Measurements from ENCODE around the gene PCNX2. TPM values are rescaled to one million over a fixed set of nuclear protein-coding genes. Genes with fewer than 3 reads are reported as not detected.

The PCNX2 gene
- total RNA-seq, 2 experiments from 2014 or later, result 11.5 to 12.2 TPM

DNA sequence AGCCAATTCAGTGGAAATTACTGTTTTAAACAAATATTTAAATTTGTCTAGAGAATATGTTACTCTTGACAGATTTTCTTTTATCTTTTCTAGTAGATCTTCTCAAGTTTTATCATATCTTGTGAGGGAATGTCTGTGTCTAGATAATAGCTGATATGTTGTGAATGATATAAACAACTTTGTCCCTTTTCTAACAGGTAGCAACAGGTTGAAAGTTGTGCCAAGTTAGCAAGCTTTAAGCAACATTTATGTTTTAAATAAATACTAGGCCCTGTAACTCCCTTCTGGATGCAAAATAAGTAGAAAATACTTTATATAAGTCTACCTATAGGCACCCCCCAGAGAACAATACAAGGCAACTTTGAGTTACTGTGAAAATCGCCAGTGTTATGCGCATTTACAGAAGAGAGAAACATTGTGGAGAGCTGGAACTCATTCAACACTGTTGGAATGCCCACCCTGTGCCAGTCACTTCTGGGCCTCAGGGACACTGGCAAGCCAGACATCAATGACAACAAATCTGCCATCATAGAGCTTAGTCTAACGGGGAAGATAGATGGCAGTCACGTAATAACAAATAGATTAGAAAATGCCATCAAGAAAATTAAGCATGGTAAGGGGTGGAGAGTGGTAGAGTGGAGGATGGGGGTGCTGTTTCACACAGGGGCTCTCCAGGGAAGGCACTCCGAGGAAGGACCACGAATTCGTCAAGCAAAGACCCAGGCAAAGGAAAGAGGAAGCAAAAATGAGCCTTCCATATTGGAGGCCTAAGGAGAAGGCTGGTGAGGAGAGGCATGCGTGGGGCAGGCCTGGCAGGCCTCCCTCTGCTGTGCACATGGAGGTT lies 36.4 kb upstream of the PCNX2 start:
- CTCF ChIA-PET, result interaction anchor here (1.0 to 1.6 kb wide), 2 partner anchors 27 to 29 kb away, joined by 4 to 5 read pairs; no protein-coding TSS in a partner anchor
- Mint-ChIP-seq H3K27ac (no peak overlapping the region), H3K4me1 (ENCODE audit: low read depth) (peaks cover 8% of the 10 kb centered on the region), H3K27me3 (ENCODE audit: low read depth) (peaks cover 21% of the 10 kb centered on the region), H3K9me3 (no peaks in the 10 kb centered on the region), H3K36me3 (ENCODE audit: low read depth) (no peaks in the 10 kb centered on the region), H3K4me3 (no peak overlapping the region)
- no peak for DNase-seq
- intact Hi-C loops (cut with micrococcal nuclease), result no loop called here

DNA sequence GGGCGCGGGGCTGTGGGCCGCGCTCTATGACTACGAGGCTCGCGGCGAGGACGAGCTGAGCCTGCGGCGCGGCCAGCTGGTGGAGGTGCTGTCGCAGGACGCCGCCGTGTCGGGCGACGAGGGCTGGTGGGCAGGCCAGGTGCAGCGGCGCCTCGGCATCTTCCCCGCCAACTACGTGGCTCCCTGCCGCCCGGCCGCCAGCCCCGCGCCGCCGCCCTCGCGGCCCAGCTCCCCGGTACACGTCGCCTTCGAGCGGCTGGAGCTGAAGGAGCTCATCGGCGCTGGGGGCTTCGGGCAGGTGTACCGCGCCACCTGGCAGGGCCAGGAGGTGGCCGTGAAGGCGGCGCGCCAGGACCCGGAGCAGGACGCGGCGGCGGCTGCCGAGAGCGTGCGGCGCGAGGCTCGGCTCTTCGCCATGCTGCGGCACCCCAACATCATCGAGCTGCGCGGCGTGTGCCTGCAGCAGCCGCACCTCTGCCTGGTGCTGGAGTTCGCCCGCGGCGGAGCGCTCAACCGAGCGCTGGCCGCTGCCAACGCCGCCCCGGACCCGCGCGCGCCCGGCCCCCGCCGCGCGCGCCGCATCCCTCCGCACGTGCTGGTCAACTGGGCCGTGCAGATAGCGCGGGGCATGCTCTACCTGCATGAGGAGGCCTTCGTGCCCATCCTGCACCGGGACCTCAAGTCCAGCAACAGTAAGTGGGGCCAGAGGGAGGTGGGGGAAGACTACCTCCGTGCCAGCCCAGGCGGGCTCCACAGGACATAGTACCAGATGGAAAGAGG lies 32.8 kb upstream of the PCNX2 start:
- H3K4me1 Mint-ChIP-seq (ENCODE audit: low read depth), result peaks cover 10% of the 10 kb centered on the region
- intact Hi-C loops (cut with micrococcal nuclease), result loop anchor here (5.0 kb wide), 1 partner anchor 46 kb away; no protein-coding TSS in a partner anchor

DNA sequence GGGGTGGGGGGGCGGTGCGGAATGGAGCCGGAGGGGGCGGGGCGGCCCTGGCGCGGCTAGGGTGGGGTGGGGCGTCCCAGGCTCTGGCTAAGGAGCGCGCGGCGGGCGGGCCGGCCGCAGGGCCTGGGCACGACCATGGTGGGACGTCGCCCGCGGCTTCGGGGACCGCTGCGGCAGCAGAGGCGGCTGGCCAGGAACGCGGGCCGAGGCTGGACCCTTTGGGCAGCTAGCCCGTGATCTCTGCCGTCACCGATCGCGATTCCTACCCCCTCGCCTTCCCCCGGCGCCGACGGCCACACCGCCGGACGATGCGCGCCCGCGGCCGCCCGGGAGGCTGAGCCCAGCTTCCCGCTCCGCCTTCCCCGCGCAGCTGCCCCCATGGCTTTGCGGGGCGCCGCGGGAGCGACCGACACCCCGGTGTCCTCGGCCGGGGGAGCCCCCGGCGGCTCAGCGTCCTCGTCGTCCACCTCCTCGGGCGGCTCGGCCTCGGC lies 32.2 kb upstream of the PCNX2 start, which contains the start of gene MAP3K21:
TSS of gene MAP3K21 (plus strand) at position 74 of the 491 bp plus-strand sequence. CDS start at position 379, 305 bp downstream.
- no peak for DNase-seq
- peaks cover 21% of the 10 kb centered on the region for H3K27me3 Mint-ChIP-seq (ENCODE audit: low read depth)
- intact Hi-C loops (cut with micrococcal nuclease), result loop anchor here (1.0 to 5.0 kb wide), 3 partner anchors 32 to 377 kb away; partner anchors contain the start of genes NTPCR and PCNX2
- H3K27ac Mint-ChIP-seq, result no peak within 1 kb of the TSS
- CTCF ChIA-PET, result no interaction called here
- H3K4me1 Mint-ChIP-seq (ENCODE audit: low read depth), result peaks cover 10% of the 10 kb centered on the region
- no peaks in the 10 kb centered on the region for H3K9me3 Mint-ChIP-seq
- peak within 1 kb of the TSS; percentile 70 for H3K4me3 Mint-ChIP-seq
- H3K36me3 Mint-ChIP-seq (ENCODE audit: low read depth), result no peaks in the 10 kb centered on the region

More for the DNA sequence above, 32.8 kb upstream of the PCNX2 start:
- H3K9me3 Mint-ChIP-seq, result no peaks in the 10 kb centered on the region
- DNase-seq, result peak; percentile 19
- no peaks in the 10 kb centered on the region for H3K36me3 Mint-ChIP-seq (ENCODE audit: low read depth)
- H3K27me3 Mint-ChIP-seq (ENCODE audit: low read depth), result peaks cover 19% of the 10 kb centered on the region
- peak overlapping the region; percentile 70 for H3K4me3 Mint-ChIP-seq
- CTCF ChIA-PET, result no interaction called here
- no peak overlapping the region for H3K27ac Mint-ChIP-seq

DNA sequence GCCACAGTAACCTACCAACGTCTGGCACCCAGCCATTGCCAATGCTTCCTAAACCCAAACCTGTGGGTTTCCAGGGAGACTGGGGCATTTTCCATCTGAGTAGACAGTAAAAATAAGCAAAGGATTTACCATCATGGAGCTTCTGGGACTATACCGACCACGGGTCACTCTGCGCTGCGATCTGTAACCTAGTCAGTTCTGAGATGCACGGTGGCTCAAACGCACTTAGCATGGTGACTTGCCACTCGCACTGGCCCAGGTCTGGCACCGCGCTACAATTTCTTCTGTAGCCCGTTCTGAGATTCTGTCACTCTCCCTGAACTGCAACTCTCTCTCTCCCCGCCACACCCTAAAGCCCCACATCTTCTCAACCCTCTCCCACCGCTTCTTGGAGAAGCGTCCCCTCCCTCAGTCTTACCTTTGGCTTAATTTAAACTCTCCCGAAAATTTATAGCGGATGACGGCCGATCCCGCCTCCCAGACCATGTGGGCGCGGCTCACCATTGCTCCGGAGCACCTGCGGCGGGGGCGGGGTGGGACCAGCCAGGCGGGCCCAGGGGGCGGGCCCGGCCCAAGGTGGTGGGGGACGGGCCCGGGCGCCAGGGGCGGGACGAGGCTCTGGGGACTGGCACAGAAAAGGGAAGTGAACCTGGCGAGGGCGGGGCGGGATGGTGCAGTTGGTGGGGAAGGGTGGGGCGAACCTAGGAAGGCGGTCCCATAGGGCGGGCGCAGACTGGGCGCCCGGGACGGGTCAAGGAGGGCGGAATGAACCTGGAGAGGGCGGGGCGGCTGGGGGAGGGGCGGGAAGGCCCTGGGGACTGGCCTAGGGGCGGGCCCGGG lies 31.5 kb upstream of the PCNX2 start:
- no peaks in the 10 kb centered on the region for H3K36me3 Mint-ChIP-seq (ENCODE audit: low read depth)
- peaks cover 20% of the 10 kb centered on the region for H3K27me3 Mint-ChIP-seq (ENCODE audit: low read depth)
- CTCF ChIA-PET, result interaction anchor here (0.6 kb wide), 1 partner anchor 20 kb away, joined by 3 read pairs; no protein-coding TSS in a partner anchor
- peak; percentile 93 for DNase-seq
- intact Hi-C loops (cut with micrococcal nuclease), result loop anchor here (1.0 to 5.0 kb wide), 3 partner anchors 32 to 376 kb away; partner anchors contain the start of genes NTPCR and PCNX2
- H3K4me3 Mint-ChIP-seq, result peak overlapping the region; percentile 67
- H3K27ac Mint-ChIP-seq, result no peak overlapping the region
- peaks cover 10% of the 10 kb centered on the region for H3K4me1 Mint-ChIP-seq (ENCODE audit: low read depth)
- no peaks in the 10 kb centered on the region for H3K9me3 Mint-ChIP-seq

DNA sequence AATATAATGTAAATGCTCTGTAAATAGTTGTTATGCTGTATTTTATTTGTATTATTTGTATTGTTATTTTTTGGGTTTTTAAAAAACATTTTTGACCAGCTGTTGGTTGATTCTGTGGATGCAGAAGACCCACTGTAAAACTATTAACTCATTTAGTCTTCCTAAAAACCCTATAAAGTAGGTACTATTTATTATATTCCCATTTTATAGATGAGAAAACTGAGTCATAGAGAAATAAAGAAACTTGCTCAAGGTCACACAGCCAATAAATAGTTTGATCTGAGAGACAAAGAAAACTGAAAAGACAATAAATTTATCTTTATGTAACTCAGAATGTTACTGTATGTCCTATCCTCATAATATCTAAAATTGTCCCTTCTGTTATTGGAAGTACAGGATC lies 30.8 kb upstream of the PCNX2 start:
- no peak for DNase-seq
- Mint-ChIP-seq H3K9me3 (no peaks in the 10 kb centered on the region), H3K36me3 (ENCODE audit: low read depth) (no peaks in the 10 kb centered on the region), H3K27me3 (ENCODE audit: low read depth) (peaks cover 19% of the 10 kb centered on the region), H3K4me1 (ENCODE audit: low read depth) (peaks cover 10% of the 10 kb centered on the region), H3K27ac (no peak overlapping the region), H3K4me3 (no peak overlapping the region)
- CTCF ChIA-PET, result interaction anchor here (0.6 kb wide), 1 partner anchor 19 kb away, joined by 3 read pairs; no protein-coding TSS in a partner anchor
- intact Hi-C loops (cut with micrococcal nuclease), result loop anchor here (2.0 to 5.0 kb wide), 2 partner anchors 44 to 376 kb away; partner anchors contain the start of gene NTPCR

- Mint-ChIP-seq H3K27ac (no peak overlapping the region), H3K36me3 (ENCODE audit: low read depth) (no peaks in the 10 kb centered on the region), H3K27me3 (ENCODE audit: low read depth) (peaks cover 19% of the 10 kb centered on the region), H3K4me1 (ENCODE audit: low read depth) (peaks cover 4% of the 10 kb centered on the region), H3K9me3 (no peaks in the 10 kb centered on the region), H3K4me3 (no peak overlapping the region)
- DNase-seq, result no peak
- intact Hi-C loops (cut with micrococcal nuclease), result no loop called here
- CTCF ChIA-PET, result interaction anchor here (1.9 kb wide), 1 partner anchor 19 kb away, joined by 5 read pairs; no protein-coding TSS in a partner anchor
Observed at GRCh38 chr1:233323718-233324117, 28.2 kb upstream of the PCNX2 start.

- CTCF ChIA-PET, result no interaction called here
- Mint-ChIP-seq H3K27me3 (ENCODE audit: low read depth) (peaks cover 15% of the 10 kb centered on the region), H3K4me3 (no peak overlapping the region), H3K4me1 (ENCODE audit: low read depth) (no peaks in the 10 kb centered on the region), H3K36me3 (ENCODE audit: low read depth) (no peaks in the 10 kb centered on the region), H3K9me3 (no peaks in the 10 kb centered on the region), H3K27ac (no peak overlapping the region)
- DNase-seq, result no peak
- intact Hi-C loops (cut with micrococcal nuclease), result no loop called here
Observed at GRCh38 chr1:233320023-233320422, 24.5 kb upstream of the PCNX2 start.

DNA sequence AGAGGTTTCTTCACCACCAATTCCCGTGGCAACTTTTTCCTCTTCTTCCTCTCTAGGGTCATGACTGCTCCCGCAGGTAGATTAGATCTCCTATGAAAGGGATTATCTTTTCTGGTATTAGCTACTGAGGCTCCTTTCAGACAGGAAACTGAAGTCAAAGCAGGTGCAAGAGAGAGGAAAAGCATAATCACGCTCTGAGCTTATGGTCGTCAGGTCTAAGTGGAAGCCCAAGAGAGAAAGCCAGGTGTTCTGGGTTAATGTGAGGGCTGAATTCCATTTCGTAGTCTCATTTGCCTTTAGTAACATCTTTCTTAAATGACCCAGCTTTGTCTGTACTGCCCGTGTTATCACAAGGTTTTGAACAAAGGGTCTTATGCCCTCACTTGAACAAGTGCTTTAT lies 23.7 kb upstream of the PCNX2 start:
- Mint-ChIP-seq H3K27ac (no peak overlapping the region), H3K4me1 (ENCODE audit: low read depth) (no peaks in the 10 kb centered on the region), H3K36me3 (ENCODE audit: low read depth) (no peaks in the 10 kb centered on the region), H3K4me3 (no peak overlapping the region), H3K27me3 (ENCODE audit: low read depth) (peaks cover 15% of the 10 kb centered on the region), H3K9me3 (no peaks in the 10 kb centered on the region)
- no peak for DNase-seq
- intact Hi-C loops (cut with micrococcal nuclease), result no loop called here
- CTCF ChIA-PET, result interaction anchor here (0.6 kb wide), 1 partner anchor 30 kb away, joined by 3 read pairs; no protein-coding TSS in a partner anchor

DNA sequence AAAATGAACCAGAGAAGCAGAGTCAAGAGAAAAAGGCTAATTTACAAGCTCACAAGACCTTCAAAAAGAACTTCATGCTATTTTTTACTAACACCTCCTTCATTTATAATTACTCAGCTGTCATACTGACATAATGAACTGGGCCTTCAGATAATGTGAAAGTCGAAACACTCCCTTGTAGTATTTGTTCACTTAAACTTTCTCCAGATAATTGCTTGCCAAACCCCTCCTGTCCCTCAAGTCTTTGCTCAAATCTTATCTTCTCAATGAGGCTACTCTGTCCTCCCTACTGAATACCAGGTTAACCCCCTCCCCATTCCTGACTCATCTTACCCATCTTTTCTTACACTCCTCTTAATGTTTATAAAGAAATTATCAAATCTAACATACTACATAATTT lies 20.9 kb upstream of the PCNX2 start:
- Mint-ChIP-seq H3K9me3 (no peaks in the 10 kb centered on the region), H3K4me1 (ENCODE audit: low read depth) (no peaks in the 10 kb centered on the region), H3K36me3 (ENCODE audit: low read depth) (no peaks in the 10 kb centered on the region), H3K27me3 (ENCODE audit: low read depth) (peaks cover 9% of the 10 kb centered on the region), H3K27ac (no peak overlapping the region), H3K4me3 (no peak overlapping the region)
- CTCF ChIA-PET, result interaction anchor here (2.1 kb wide), 1 partner anchor 12 kb away, joined by 8 read pairs; no protein-coding TSS in a partner anchor
- no peak for DNase-seq
- intact Hi-C loops (cut with micrococcal nuclease), result no loop called here

- CTCF ChIA-PET, result interaction anchor here (2.1 kb wide), 1 partner anchor 11 kb away, joined by 8 read pairs; no protein-coding TSS in a partner anchor
- Mint-ChIP-seq H3K4me3 (no peak overlapping the region), H3K36me3 (ENCODE audit: low read depth) (no peaks in the 10 kb centered on the region), H3K9me3 (no peaks in the 10 kb centered on the region), H3K27me3 (ENCODE audit: low read depth) (peaks cover 9% of the 10 kb centered on the region), H3K27ac (no peak overlapping the region), H3K4me1 (ENCODE audit: low read depth) (no peaks in the 10 kb centered on the region)
- intact Hi-C loops (cut with micrococcal nuclease), result no loop called here
- no peak for DNase-seq
Observed at GRCh38 chr1:233315718-233316301, 20.3 kb upstream of the PCNX2 start.

DNA sequence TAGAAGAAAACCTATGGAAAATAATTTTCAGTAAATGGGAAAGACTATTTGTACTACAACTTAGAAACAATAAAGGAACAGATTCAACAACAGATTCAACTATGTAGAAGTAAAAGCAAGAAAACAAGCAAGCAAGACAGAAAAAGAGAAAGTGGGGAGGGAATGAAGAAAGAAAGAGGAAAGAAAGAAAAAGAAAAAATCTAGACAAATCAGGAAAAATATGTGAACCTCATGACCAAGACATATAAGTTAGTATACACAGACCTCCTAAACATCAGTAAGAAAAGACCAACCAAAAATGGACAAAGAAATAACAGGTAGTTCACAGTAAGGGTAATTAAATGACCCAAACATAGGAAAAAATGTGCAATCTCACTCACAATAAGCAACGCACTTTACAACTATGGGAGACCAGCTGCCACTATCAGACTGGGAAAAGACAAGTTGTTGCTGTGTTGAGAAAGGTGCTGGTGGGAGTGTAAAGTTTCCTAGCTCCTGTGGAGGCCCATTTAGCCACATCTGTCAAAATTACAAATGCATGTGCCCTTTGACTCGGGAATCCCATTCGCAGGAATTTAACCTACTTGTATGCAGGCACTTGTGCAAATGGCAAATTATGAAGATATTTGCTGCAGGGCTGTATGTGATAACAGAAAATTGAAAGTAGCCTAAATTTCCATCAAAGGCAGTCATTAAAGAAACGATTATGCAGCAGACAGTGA lies 18.1 kb upstream of the PCNX2 start:
- CTCF ChIA-PET, result no interaction called here
- H3K36me3 Mint-ChIP-seq (ENCODE audit: low read depth), result no peaks in the 10 kb centered on the region
- H3K9me3 Mint-ChIP-seq, result no peaks in the 10 kb centered on the region
- intact Hi-C loops (cut with micrococcal nuclease), result no loop called here
- H3K4me1 Mint-ChIP-seq (ENCODE audit: low read depth), result no peaks in the 10 kb centered on the region
- H3K27ac Mint-ChIP-seq, result no peak overlapping the region
- DNase-seq, result no peak
- no peaks in the 10 kb centered on the region for H3K27me3 Mint-ChIP-seq (ENCODE audit: low read depth)
- no peak overlapping the region for H3K4me3 Mint-ChIP-seq

All from activated naive CD4-positive, alpha-beta T cell treated with anti-CD3 and anti-CD28 coated beads for 36 hours (primary cell).